Erythroblast (primary cell): ENCODE data around the gene PHF1.

ENCODE experiments used
- GATA1 ChIP-seq: IDR thresholded peaks from 2 replicates; pipeline ENCODE4 v1.6.1; 2011; ENCODE audit warnings: low read depth, mild to moderate bottlenecking, control low read depth, low read length, moderate library complexity
- POLR2A ChIP-seq: IDR thresholded peaks from 2 replicates; pipeline ENCODE4 v1.6.1; 2011; ENCODE audit warnings: mild to moderate bottlenecking, low read length

DNA sequence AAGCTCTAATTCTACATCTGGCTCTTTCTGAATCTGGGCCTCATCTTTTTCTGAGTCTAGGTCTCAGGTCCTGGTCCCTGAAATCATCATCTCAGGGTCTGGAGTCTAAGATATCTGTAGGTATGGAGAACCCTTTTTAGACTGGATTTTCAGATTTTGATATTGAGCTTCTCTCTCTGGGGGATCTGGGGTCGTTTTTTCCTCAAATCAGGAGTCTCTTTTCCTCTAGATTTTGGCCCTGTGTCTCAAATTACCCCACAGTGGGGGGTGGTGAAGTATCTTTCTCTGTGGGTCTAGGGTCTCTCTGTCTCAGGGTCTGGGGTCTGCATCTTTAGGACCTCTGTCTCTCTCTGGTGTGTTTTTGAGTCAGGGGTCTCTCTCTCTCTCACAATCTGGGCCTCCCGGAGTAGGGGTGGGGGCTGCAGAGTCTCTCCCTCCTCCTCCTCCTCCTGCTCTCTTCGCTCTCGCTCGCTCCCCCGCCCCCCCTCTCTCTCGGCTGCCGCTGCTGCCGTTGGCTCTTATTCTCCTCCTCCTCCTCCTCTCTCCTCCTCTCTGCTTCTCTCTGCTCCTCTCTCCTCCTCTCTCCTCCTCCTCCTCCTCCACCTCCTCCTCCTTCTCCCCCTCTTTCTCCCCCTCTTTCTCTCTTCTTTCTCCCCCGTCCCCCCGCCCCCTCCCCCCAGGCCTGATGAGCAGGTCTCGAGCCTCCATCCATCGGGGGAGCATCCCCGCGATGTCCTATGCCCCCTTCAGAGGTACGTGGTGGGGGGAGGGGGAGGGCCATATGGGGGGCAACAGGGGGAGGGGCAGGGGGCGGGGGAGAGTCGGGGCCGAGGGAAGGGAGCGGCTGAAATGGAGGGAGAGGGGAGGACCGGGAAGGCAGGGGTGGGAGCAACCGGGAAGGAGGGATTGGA, 9.0 kb downstream of the PHF1 start, which contains the start of gene SYNGAP1:
- peak; percentile 21 for TF ChIP-seq POLR2A
- no peak for TF ChIP-seq GATA1
